ENCODE measurements around the gene KBTBD4.
"Not testable (repeated sequence)": the region's sequence is repeated elsewhere in the genome, so short reads cannot be mapped to it uniquely, and the experiment has no call there.

KBTBD4 gene

GRCh38 chr11:47529951-47530350 is 48.8 kb downstream of the KBTBD4 start:
- TF ChIP-seq CTCF (IDR thresholded peaks at IDR 0.05; ENCODE audit: low read depth, low read length, missing control alignments) = no peak
- H3K4me3 ChIP-seq (replicated peaks; ENCODE audit: low read depth, low read length) = no peak overlapping the region
- DNase-seq (ENCODE audit: extremely low read depth, low read depth) = no peak

GRCh38 chr11:47527186-47527585 is 51.6 kb downstream of the KBTBD4 start:
- DNase-seq (ENCODE audit: extremely low read depth, low read depth) = no peak
- H3K4me3 ChIP-seq (replicated peaks; ENCODE audit: low read depth, low read length) = no peak overlapping the region
- no peak for TF ChIP-seq CTCF (IDR thresholded peaks at IDR 0.05; ENCODE audit: low read depth, low read length, missing control alignments)

- not testable (repeated sequence) for H3K4me3 ChIP-seq (replicated peaks; ENCODE audit: low read depth, low read length); DNase-seq (ENCODE audit: extremely low read depth, low read depth)
Measured at GRCh38 chr11:47526032-47526431, 52.7 kb downstream of the KBTBD4 start.

- no peak overlapping the region for H3K4me3 ChIP-seq (replicated peaks; ENCODE audit: low read depth, low read length)
- no peak for TF ChIP-seq CTCF (IDR thresholded peaks at IDR 0.05; ENCODE audit: low read depth, low read length, missing control alignments)
- no peak for DNase-seq (ENCODE audit: extremely low read depth, low read depth)
Measured at GRCh38 chr11:47524291-47524874, 54.4 kb downstream of the KBTBD4 start.

- no peak overlapping the region for H3K4me3 ChIP-seq (replicated peaks; ENCODE audit: low read depth, low read length)
- DNase-seq (ENCODE audit: extremely low read depth, low read depth) = peak; percentile 55
- TF ChIP-seq CTCF (IDR thresholded peaks at IDR 0.05; ENCODE audit: low read depth, low read length, missing control alignments) = no peak
Measured at GRCh38 chr11:47523490-47524225, 55.1 kb downstream of the KBTBD4 start.
